ENCODE measurements around the gene NPHP4.

The NPHP4 gene

DNA sequence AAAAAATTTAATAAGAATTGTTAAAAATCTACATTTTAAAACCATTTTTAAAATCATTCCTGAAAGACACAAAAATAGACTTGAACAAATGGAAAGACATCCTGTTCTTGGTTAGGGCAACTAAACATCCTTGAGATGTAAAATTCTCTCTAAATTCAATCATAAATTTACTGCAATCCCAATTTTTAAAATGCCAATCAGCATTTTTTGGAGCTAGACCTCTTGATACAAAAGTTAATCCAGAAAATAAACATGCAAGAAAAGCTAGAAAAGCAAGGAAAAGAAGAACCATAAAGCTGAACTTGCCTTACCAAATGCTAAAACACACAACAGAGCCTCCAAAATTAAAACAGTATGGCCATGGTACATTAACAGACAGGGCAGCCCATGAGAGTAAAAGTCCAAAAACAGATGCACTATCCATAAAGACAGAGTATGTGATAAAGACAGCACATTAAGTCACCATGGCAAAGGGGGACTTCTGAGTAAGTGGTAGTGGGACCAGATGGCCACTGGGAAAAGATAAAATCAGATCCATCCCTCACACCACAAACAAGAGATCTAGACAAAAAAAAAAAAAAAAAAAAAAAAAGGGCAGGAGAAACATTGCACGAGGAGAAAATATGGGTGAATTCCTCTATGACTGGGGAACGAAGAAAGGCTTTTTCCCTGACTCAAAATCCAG, 51.4 kb downstream of the NPHP4 start:
- DNase-seq (ENCODE audit: low read depth in 2 of 2): no peak
- no peak overlapping the region for H3K4me3 ChIP-seq (replicated peaks in 1 of 2; ENCODE audit: low read depth in 2 of 2, low read length in 2 of 2)
- TF ChIP-seq, protein P1, sequence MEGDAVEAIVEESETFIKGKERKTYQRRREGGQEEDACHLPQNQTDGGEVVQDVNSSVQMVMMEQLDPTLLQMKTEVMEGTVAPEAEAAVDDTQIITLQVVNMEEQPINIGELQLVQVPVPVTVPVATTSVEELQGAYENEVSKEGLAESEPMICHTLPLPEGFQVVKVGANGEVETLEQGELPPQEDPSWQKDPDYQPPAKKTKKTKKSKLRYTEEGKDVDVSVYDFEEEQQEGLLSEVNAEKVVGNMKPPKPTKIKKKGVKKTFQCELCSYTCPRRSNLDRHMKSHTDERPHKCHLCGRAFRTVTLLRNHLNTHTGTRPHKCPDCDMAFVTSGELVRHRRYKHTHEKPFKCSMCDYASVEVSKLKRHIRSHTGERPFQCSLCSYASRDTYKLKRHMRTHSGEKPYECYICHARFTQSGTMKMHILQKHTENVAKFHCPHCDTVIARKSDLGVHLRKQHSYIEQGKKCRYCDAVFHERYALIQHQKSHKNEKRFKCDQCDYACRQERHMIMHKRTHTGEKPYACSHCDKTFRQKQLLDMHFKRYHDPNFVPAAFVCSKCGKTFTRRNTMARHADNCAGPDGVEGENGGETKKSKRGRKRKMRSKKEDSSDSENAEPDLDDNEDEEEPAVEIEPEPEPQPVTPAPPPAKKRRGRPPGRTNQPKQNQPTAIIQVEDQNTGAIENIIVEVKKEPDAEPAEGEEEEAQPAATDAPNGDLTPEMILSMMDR (IDR thresholded peaks at IDR 0.05; ENCODE audit: low read depth, low read length): no peak

DNA sequence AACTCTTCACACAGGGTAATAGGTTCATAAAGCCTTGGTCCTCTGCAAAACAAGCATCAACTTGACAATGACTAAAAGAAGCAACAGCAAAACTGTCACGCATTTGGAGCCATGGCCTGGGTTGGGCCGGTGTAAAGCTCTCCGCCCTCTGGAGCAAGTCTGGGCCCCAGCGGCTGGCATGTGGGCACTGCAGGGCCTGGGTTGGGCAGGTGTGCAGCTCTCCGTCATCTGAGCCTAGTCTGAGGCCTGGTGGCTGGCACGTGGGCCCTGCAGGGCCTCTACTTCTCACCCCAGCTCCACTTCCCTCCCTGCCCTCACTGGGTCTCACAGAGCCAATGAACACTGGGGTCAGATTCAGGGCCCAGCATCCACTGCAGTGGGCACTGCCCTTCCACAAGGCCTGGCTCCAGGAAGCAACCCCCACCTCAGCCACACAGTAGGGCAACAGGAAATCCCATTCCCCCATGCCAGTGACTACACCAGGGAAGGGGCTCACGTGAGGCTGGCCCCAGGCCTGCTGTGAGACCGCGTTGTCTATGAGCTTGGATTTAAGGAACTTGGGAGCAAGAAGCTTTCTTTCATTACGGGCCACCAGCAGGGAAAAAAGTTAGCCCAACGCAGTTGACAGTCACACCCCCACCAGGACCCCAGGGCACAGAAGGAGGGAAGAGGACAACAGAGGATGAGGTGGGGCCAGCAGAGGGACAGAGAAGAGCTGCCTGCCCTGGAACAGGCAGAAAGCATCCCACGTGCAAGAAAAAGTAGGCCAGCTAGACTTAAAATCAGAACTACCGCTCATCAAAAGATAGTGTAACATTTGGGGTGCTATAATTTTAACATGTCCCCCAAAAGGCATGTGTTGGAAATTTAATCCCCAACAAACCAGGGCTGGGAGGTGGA, 52.7 kb downstream of the NPHP4 start:
- H3K4me3 ChIP-seq (replicated peaks in 1 of 2; ENCODE audit: low read depth in 2 of 2, low read length in 2 of 2): no peak overlapping the region
- no peak for DNase-seq (ENCODE audit: low read depth in 2 of 2)
- TF ChIP-seq, protein P1 (IDR thresholded peaks at IDR 0.05; ENCODE audit: low read depth, low read length): no peak

DNA sequence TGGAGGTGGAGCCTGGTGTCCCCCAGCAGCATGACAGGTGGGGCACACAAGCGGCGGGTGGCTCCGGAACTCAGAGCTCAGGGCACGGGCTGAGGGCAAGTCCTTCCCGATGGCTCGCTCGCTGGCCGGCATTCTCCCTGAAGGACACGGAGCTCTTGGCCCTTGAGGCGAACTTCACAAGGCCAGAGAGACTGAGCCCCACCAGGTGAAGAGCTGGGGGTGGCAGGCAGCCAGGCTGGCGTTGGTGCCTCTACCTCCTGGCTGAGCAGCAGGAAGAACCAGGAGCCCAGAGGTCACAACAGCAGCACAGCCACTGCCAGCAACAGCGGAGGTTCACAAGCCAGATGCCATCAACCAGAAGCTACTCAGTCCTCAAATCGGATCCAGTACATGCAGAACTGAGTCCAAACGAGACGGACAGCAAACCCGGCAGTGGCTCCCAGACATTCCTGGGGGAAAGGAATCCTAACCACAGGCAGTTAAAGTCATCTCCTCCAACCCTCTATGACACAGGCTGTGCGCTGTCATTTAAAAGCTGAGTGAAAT, 54.1 kb downstream of the NPHP4 start:
- DNase-seq (ENCODE audit: low read depth in 2 of 2): peak; percentile 20 to 34
- TF ChIP-seq, protein P1 (IDR thresholded peaks at IDR 0.05; ENCODE audit: low read depth, low read length): no peak
- no peak overlapping the region for H3K4me3 ChIP-seq (replicated peaks in 1 of 2; ENCODE audit: low read depth in 2 of 2, low read length in 2 of 2)

DNA sequence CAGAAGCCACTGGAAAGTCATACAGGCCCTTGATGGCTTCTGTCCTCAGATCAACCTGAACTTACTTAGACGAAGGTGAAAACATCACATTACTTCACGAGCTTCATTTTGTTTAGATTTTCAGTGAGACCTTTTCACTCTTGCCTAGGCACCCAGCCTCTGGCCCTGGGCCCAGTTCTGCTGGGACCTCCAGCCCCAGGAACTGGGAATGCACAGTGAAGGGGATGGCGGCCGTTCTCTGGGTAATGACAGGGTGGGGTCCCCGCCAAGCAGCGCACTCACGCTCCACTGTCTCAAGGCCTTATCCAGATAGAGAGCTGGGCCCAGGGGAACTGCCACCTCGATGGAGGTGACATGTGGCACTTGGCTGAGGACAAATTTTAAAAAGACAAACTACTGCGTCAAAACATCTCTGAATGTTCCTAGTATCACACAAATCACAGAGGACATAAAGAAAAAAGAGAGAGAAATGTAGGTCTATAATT, 54.8 kb downstream of the NPHP4 start:
- no peak overlapping the region for H3K4me3 ChIP-seq (replicated peaks in 1 of 2; ENCODE audit: low read depth in 2 of 2, low read length in 2 of 2)
- TF ChIP-seq, protein P1 (IDR thresholded peaks at IDR 0.05; ENCODE audit: low read depth, low read length): no peak
- DNase-seq (ENCODE audit: low read depth in 2 of 2): no peak

DNA sequence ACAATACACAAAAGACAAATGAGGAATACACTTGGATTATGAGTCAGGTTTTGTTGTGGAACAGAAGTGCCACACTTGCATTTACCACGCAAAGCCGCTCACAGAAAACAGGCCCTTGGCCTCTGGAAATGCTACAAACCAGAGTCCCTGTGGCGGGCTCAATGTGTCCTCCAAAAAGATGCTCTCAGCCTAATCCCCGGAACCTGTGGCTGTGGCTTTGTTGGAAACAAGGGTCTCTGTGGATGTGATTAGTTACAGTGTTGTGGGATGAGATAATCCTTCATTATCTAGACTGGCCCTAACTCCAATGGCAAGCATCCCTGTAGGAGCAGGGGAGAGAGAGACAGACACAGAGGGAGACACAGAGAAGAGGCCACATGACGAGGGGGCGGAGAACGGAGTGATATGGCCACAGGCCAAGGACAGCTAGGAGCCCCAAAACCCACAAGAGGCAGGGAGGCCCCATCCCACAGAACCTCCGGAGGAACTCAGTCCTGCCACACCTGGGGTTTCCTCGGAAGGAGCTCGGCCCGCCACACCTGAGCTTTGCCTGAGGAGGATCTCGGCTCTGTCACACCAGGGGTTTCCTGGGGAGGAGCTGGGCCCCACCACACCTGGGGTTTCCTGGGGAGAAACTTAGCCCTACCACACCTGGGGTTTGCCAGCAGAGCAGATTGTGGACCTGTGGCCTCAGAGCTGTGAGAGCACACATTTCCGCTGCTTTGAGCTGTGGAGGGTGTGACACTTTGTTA, 55.4 kb downstream of the NPHP4 start:
- TF ChIP-seq, protein P1 (IDR thresholded peaks at IDR 0.05; ENCODE audit: low read depth, low read length): no peak
- H3K4me3 ChIP-seq (replicated peaks in 1 of 2; ENCODE audit: low read depth in 2 of 2, low read length in 2 of 2): no peak overlapping the region
- DNase-seq (ENCODE audit: low read depth in 2 of 2): no peak

DNA sequence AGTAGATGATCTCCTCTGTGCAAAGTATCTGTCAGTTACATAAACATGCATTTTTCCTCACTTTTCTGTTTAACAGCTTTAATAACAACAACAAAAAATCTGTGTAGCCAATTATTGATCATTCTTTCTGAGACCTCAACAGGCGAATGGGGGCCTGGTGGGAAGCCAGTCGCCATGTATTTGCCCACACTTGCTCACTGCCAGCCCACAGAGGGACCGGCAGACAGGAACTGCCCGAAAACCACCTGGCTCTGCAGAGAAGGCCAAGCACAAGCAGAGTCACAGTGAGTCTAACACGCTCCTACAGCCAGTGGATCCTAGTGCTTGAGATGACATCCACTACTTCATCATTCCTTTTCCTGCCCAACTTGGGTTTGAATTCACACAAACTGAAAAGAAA, 56.1 kb downstream of the NPHP4 start:
- DNase-seq (ENCODE audit: low read depth in 2 of 2): no peak
- no peak overlapping the region for H3K4me3 ChIP-seq (replicated peaks in 1 of 2; ENCODE audit: low read depth in 2 of 2, low read length in 2 of 2)
- TF ChIP-seq, protein P1 (IDR thresholded peaks at IDR 0.05; ENCODE audit: low read depth, low read length): no peak
